ENCODE results near the gene SEC16B.

Gene SEC16B

DNA sequence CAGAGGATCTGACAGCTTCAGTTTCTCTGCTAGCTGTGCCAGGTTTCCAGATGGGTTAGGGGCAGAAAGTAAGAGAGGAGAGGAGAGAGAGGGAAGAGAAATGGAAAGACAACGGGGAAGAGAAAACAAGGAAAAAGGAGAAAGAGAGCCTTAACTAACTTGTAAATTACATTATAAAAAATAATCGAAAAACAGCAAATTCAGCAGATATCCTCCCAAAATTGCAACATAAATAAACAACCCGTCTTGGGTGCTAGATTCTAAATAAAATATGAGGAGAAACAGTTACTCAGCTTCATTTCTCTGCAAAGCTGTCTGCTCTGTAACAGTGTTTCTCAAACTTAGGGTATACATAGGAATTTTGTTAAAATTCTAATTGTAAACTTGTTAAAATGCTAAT lies 29.2 kb downstream of the SEC16B start:
- no peak for DNase-seq

DNA sequence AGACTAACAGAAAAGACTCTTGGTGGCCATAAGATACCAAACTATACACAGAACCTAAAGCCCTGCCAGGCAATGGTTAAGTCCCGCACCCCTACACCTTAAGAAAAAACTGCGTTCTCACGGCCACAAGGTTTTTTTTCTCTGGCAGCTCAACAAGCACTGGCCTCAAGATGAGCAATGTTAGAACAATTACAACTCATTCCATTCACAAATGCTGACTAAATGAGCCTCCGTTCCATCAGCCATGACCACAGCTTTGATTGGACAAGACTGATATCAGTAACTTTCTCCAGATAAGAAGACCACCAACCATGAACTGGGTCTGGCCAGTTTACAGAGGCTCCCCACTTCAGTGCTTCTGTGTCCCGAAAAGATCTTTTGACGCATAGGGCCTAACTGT lies 31.9 kb downstream of the SEC16B start:
- no peak for DNase-seq

DNA sequence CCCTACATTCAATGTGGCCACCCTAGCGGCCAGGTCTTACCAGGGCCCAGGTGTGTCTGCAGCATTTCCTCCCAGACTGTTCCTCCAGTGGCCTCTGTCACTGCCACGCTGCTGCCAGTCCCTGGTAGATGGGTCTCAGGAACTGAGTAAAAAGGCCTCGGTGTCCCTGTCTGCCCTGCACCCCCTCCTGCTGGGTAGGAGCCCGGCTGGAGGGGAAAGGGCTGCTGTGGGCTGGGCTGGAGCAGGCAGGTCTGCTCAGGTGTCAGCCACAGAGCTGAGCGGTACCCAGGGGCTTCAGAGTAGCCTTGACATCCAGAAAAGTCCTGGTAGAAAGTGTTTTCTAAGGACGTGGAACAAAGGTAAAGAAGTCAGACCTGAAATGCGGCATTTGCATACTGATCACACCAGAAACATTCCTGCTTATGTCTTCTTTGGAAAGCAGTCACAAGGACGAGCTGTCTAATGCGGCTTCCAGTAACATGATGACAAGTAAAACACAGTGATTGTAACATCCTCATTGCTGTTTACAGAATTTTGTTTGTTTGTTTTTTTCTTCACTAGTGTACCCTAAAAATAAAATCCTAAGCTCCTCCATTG lies 32.6 kb downstream of the SEC16B start:
- no peak for DNase-seq

DNA sequence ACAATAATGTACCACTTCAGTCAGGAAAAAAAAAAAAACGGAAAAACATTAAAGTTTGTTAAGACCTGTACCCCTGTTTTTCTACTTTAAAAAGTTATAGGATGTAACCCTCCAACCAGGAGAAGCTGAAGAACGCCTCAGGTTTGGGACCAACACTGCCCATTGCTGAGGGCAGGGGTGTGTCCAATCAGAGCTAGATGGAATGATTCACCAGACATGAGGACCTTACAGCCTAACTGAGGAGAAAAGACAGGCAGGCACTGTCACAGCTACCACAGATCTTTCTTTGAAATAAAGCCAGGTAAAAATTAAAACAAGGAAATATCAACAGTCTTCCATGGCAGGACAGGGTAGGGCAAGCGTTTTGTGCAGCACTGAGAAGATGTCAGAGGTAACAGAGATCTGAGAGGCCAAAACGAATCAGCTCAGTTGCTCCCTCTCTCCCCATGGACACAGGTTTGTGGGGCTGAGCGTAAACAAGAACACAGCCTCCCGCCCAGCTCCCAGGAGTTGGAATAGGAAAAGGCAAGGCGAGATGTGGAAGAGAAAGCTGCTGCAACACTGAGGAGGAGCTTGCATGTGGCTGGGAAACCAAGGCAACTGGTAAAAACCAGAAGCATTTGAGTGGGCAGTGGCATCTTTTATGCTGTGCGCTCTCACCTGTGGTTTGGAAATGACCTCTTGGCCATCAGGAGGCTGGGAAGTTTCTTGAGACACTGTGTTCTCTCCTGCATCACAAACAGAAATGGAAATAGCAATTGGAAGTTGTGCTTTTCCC lies 34.0 kb downstream of the SEC16B start:
- no peak for DNase-seq

DNA sequence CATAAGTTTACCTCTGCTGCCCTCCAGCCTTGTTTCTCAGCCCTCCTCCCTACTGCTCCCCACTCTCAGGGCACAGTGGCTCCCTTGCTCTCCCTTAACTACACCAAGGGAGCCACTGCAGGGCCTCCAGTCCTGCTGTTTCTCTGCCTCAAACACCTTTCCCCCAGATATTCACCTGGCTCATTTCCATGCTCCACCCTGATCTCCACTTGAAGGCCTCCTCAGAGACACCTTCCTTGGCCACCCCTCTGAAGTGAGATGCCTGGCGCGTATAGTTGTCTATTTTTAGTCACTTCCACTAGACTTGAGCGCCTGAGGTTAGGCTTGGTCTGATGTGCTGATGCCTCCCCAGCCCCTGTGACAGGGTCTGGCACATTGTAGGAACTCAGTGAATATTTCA lies 34.9 kb downstream of the SEC16B start:
- DNase-seq, result no peak

DNA sequence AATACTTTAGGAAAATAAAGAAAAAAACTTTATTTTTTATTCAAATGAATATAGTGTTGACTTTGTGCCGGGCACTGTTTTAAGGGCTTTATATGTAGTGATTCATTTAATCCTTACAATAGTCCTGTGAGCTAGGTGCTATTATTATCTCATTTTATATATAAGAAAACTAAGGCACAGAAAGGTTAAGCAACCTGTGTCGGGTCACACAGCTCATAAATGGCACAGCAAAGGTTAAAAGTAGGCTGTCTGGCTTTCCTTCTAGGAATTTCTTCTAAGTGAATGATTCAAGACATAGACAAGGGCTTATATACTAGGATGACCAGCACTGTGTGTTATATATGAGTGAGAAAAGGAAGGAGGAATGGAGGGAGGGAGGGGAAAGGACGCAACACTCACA lies 35.4 kb downstream of the SEC16B start:
- no peak for DNase-seq

DNA sequence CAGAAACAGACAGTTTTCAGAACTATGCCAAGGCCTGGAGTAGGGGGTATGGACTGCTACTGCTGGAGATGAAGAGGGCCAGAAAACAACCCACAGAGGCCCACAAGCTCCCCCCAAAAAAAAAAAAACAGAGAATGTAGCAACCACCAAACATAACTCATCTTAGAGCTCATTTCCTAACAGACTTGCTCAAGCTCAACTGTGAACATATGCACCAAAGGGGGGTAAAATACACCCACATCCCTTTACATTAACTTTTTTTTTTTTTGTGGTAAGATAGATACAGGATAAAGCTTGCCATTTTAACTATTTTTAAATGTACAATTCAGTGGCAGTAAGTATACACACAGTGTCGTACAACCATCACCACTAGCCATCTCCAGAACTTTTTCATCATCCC lies 36.0 kb downstream of the SEC16B start:
- DNase-seq, result no peak

DNA sequence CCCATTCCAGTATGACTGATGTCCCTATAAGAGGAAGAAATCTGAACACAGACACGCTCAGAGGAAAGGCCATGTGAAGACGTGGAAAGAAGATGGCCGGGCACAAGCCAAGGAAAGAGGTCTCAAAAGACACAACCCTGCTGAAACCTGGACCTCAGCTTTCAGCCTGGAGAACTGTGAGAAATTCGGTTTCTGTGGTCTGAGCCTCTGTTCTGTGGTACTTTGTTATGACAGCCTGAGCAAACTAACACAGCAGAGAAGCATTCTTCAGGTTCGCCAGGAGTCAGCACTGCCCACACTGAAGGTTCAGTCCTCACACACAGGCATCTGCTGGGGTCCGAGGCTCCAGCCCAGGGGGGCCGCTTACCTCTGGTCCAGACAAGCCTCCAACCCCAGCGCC lies 37.7 kb downstream of the SEC16B start:
- no peak for DNase-seq

DNA sequence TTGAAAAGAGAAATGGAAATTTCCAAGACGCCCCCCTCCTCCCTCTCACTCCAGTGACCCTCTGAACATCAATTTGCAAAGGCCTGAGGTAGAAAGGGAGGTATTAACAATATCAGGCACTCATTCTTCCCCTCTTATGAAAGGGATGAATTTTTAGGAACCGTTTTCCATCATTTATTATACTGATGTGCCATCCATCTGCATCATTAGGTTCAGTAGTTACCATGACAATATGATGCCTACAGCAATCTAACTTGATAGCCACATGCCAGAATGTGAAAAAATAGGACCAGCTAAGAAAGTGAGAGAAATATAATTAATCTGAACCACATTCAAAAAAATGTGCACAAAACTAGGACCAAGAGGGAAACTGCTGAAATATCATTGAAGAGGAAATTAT lies 40.9 kb downstream of the SEC16B start:
- no peak for DNase-seq

DNA sequence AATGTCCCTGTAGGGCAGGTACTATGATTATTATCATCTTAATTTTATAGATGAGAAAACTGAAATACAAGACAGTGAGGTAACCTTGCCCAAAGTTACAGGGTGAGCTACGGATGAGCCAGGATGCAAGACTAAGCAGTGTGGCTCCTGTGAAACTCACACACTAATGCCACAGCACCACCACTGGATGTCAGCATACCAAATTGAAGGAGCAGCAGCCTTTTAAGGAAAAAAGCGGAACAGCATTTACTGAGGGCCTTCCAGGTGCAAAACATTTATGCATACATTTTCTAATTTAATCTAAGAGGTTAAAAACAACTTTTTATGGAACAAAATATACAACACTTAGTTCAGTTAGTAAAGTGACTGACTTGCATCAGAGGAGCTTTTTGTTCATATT lies 41.7 kb downstream of the SEC16B start:
- DNase-seq, result no peak

DNA sequence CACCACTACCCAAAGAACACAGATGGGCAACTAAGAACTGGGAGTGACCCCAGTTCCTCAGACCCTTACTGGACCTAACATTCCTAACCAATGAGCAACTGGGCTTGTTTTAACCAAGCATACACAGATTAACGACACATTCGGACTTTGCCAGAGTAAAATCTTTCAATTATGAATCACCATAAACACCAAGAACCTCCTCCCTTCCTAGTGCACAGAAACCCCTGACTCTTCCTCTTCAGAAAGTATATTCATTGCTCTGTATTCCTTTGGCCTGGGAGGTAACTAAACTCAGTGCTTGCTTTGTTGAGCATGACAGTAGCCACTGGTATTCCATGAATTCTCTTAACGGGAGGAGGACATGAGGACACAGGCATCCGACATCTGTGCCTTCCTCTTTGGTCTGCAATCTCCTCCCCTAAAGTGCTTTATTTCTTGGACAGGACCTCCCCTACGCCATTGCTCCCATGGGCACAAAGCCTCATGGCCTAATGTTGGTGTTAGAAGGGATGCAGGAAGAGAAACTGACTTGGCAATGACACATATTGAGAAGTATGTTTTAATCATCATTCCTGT lies 42.7 kb downstream of the SEC16B start:
- DNase-seq, result no peak

DNA sequence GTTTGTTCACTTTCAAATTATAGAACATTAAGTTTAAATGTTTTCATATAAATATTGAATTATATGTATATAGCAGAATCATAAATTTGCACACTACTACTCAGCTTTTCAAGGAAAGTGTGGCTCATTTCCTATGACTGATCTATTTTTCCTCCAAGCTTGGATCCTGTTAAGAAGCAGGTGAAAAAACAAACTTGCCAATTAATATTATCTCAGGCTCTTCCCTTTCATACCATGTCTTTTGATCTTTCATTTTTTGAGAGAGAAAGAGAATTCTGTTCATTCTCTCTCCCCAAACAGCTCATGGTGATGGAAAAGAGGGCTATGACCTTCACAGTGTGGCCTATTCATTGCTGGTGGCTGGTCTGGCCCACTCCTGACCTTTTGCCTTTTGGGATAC lies 43.7 kb downstream of the SEC16B start:
- DNase-seq, result no peak

DNA sequence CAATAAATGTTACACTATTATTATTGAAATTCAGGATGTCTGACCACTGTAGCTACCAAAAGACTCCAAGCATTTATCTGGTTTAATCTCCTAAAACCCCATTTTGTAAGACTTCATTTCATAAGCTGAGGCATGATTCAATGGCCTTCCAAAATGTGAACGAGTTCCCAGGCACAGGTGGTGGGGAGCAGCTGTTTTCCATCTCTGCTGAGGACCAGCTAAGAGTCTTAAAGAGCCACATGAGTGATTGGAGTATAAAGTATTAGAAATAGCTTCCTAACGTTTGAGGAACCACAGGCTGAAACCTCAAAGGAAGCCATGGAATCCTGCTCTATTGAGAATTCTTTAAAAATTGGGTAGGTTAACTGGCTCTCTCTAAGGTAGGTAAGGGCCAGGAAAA lies 44.9 kb downstream of the SEC16B start:
- no peak for DNase-seq

DNA sequence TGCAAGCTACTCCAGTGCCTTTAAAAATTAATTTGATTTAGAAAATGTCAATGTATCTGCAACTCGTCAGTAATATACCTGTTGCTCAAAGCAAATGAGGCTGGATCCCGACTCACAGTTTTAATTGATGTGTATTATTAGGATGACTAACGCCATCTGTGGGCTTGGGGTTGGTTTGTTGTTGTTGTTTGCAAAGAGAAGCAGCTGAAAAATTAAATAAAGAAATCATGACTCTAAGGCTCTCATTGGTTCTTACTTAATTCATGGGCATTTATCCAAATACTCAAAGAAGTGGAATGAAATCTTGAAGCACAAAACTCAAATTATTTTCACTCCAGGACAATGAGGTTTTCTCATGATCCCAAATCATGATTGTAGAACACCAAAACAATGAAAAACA lies 46.4 kb downstream of the SEC16B start:
- DNase-seq, result no peak

DNA sequence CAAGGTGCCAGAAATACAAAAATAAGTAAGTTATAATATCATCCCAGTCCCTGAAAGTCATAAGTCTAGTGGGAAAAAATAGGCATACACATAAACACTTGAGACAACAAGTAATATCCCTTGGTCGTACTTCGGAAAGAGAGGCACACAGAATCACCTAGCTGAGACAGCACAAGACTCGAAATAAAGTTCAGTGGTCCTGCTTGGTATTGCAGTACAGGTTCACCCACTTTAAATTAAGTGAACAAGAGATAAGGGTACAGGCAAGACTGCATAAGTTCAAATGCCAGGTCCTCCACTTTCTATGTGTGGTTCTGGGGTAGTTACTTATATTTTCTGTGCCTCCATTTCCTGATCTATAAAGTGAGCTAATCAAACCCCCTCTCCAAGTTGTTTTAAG lies 47.6 kb downstream of the SEC16B start:
- no peak for DNase-seq

DNA sequence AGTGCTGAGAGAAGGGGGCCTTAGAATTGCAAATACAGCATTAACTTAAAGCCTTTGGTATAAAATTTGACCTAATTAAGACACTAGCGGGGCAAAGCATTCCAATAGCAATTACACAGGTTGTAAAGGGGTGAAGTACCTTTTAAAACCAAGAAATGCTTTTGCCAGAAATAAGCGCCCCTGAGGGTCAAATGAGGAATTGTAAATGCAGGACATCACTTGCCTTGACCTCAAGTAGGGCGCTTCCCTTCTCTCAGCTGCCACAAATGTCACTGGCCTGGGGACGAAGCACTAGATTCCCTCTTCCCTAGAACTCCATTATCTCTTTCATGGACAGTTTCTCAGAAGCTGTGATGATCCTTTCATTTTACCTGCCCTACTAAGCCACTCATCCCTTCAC lies 48.3 kb downstream of the SEC16B start:
- no peak for DNase-seq

DNA sequence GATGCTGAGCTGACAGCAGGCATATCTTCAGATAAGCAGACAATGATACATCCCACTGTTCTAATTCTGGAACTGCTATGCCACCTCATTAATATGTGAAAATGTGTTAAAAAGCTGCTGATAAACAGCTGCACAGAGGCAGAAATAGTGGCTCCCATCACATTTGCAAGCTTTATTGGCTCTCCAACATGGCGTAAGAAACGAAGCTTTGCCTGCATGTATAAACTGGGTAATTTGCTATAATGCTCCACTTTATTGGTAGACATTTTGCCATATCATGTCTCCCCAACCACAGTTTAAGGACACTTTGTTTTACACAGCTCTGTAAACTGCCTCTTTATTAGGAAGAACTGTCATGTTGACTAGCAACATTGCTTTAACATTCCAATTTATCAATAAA lies 49.8 kb downstream of the SEC16B start:
- no peak for DNase-seq

DNA sequence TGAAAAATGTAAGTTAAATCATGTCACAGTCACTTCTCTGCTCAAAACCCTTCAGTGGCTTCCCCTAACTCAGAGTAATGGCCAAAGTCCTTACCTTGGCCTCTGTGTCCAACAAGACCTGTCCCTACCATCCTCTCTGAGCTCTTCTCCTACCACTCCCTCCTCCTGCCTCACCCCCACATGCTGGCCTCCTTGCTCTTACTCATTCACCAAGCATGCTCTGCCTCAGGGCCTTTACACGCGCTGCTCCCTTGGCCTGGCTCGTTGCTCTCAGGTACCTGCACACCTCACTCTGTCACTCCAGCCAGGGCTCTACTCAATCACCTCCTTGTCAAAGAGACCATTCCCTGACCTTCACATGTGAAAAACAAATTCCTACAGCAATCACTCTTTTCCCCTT lies 54.2 kb downstream of the SEC16B start:
- DNase-seq, result no peak

DNA sequence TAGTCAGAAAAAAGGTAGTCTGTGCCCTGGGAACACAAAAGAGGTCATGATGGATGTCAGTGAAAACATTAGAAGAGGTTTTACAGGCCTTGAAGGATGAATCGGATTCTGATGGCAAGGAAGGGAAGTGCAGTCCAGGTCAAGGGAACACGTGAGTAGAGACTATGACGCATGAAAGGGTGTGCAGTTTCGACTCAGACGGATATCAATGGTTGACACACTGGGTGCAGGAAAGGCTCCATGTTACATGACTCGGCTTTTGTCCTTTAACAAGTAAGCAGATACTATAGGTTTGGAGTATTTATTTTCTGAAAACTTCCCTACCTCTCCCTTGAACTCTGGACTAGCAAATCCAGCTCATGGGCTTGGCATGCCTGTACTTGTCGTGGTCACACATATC lies 55.3 kb downstream of the SEC16B start:
- DNase-seq, result no peak

DNA sequence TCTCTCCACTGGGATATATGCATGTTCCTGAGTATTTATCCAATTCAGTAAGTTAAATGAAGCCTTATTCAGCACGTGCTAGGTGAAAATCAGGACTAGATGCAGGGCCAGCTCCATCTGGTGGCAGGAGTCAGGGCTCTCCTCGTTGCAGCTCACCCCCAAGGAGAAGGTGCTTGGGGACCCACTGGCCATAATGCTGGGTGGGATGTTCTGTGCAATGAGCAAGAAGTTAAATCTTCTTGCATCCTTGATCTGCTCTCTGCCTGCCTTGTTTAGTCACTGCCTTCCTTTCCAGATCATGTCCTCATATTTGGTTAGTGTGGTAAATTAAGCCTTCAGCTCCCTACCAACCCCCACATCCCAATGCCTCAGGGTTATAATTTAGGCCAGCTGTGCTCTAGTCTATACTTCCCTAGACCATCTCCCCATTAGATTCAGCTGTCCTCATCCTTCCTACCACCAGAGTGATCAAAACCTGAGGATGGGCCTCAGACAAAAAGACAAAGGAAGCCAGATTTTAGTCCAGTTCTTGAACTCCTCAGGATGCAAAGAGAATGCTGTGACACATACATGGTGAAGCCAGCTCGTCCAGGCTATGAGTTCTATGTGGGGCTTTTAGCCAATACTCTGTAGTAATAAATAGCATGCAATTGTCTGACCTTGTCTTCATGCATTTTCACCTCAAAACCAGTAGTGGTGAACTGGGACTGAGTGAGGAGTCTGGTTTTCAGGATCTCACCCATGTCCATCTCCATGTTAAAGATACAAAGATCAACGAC lies 55.9 kb downstream of the SEC16B start:
- peak; percentile 52 for DNase-seq

DNA sequence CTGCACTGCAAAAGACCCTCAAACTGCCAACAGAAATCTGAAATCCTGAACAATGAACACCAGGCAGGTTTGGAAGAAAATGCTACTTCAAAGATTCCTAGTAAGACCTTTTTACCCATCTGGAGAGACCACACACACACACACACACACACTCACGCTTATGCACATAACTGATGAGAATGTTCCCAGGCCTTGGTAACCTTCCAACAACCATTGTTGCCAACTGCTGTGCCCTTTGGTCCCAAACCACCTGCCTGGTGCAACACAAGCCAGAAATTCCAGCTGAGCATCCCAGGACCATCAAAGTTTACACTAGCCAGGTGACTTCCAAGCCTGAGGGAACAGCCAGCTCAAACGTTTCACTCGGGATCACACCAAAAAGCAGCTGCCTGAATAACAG lies 56.9 kb downstream of the SEC16B start:
- DNase-seq, result no peak

DNA sequence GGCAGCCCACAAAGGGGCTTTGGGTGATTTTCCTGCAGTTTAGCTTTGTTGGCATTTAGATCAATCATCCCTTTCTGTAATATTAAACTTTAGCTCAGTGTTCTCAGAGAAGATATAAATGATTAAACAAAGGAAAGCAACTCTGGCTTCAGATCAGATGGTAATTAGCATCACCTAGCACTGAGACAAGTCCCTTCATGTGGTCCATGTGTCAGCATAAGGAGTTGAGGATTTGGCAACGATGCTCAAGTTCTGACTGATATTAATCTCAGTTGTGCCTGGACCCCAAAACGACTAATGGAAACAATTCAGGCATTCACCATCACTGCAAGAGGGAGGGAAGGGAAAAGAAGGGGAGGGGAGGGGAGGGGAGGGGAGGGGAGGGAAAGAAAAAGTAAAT lies 60.4 kb downstream of the SEC16B start:
- no peak for DNase-seq

DNA sequence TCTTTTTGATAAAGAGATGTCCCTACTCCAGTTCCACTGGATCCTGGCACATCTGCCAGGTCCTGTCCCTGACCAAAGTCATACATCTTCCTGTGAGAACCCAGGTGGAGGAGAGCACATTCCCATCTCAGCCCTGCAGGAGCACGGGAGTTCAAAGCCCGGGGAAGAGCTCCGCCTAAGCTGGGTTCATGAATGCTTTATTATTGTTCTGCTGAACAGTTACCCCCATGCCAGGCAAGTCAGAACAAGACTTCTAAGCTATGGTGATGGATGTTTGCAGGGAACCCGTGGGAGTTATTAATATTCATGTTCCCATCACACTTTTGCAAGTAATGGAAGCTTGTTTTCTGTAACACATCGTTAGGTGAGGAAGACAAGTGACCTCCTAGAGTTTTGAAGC lies 62.9 kb downstream of the SEC16B start:
- no peak for DNase-seq

DNA sequence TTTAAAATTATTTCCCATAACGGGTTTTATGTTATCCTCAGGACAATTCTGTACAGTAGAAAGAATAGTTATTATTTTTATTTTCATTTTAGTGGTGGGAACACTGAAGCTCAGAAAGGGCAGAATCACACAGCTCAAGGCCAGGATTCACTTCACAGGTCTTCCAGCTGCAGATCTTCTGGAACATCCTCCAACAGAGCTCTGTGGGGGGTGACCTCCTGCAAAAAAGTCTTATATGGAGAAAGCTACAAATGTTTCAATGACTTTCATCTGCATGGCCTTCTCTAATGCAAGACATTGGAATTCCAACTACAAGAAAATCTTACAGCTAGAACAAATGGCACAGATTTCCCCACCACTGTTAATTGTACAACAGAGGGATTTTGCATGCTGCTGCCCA lies 64.2 kb downstream of the SEC16B start:
- no peak for DNase-seq
